Keratinocyte (primary cell): ENCODE results near the gene AKNA.

Experiments
- EZH2 ChIP-seq: IDR thresholded peaks from one replicate; pipeline ENCODE4 v1.6.1; 2012; ENCODE audit warnings: inconsistent platforms, mild to moderate bottlenecking, low read length, moderate library complexity
- TF ChIP-seq, protein P1 (sequence below), 3 experiments: IDR thresholded peaks in 1 of 3; conservative IDR thresholded peaks in 1 of 3; optimal IDR thresholded peaks in 1 of 3; 2 replicates in 2 of 3; 3 replicates in 1 of 3; pipeline versions ENCODE3 to v1.5.1; 2011; ENCODE audit warnings: low read length in 3 of 3, mild to moderate bottlenecking in 3 of 3, moderate library complexity in 2 of 3, control low read depth in 1 of 3, inconsistent platforms in 1 of 3; ENCODE audit not compliant: insufficient read depth in 2 of 3; ENCODE audit errors: extremely low read depth in 1 of 3

DNA sequence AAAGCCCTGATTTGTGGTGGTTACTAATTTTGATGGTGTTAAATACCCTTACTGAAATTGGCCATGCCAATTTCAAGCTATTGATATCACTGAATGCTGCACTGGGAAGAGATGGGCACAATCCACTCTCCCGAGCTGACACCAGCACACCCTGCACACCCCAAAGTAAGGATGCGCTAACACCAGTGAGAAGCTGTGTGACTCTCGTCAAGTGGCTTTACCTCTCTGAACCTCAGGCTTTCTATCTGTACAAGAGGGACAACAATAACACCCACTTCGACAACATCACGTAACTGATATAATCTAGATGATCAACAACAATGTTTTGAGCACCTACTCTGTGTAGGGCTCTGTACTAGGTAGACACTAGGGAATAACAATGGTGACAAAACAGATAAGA, 8.0 kb upstream of the AKNA start:
- TF ChIP-seq, protein P1, sequence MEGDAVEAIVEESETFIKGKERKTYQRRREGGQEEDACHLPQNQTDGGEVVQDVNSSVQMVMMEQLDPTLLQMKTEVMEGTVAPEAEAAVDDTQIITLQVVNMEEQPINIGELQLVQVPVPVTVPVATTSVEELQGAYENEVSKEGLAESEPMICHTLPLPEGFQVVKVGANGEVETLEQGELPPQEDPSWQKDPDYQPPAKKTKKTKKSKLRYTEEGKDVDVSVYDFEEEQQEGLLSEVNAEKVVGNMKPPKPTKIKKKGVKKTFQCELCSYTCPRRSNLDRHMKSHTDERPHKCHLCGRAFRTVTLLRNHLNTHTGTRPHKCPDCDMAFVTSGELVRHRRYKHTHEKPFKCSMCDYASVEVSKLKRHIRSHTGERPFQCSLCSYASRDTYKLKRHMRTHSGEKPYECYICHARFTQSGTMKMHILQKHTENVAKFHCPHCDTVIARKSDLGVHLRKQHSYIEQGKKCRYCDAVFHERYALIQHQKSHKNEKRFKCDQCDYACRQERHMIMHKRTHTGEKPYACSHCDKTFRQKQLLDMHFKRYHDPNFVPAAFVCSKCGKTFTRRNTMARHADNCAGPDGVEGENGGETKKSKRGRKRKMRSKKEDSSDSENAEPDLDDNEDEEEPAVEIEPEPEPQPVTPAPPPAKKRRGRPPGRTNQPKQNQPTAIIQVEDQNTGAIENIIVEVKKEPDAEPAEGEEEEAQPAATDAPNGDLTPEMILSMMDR (optimal IDR thresholded peaks at IDR 0.05 in 1 of 3, IDR thresholded peaks at IDR 0.05 in 1 of 3, conservative IDR thresholded peaks at IDR 0.05 in 1 of 3; ENCODE audit: extremely low read depth in 1 of 3, insufficient read depth in 2 of 3, low read length in 3 of 3), result no peak
- no peak for TF ChIP-seq EZH2
